Spleen (tissue), 7 donors: Measurements from ENCODE around the gene SUMF1.
"Not testable (repeated sequence)": the region's sequence is repeated elsewhere in the genome, so short reads cannot be mapped to it uniquely, and the experiment has no call there.

ENCODE experiments used
- CTCF ChIP-seq, 11 experiments: fragments of 200-600 bp in 7 of 11; fragments of 450-650 bp in 4 of 11; sonication (generic) in 4 of 11; IDR thresholded peaks in 8 of 11; conservative IDR thresholded peaks in 3 of 11; 1 replicate in 7 of 11; 2 replicates in 4 of 11; pipeline versions ENCODE4 v1.4.0 to v1.8.0; 2016 to 2021; ENCODE audit warnings: antibody characterized with exemption in 11 of 11, inconsistent platforms in 4 of 11, mild to moderate bottlenecking in 1 of 11
- POLR2A ChIP-seq, 3 donors: fragments of 450-650 bp; IDR thresholded peaks; one replicate each; pipeline ENCODE4 v1.5.1; 2017; ENCODE audit warnings: antibody characterized with exemption in 3 of 3, mild to moderate bottlenecking in 1 of 3
- POLR2AphosphoS5 ChIP-seq, 3 donors: sonication (generic); formaldehyde crosslinking; IDR thresholded peaks; one replicate each; pipeline ENCODE4 v1.5.1; 2017; ENCODE audit warnings: antibody characterized with exemption in 3 of 3
- donor health status: DM: no; HTN: no; CAD: no; lungs with moderate emphysema.
- donor health status: DM: no; HTN: no; CAD: no.
- donor health status: DM: no; HTN: no; CAD: no.

GRCh38 chr3:4329806-4330205, 137.3 kb downstream of the SUMF1 start:
- TF ChIP-seq CTCF (IDR thresholded peaks at IDR 0.05 in 8 of 11, conservative IDR thresholded peaks at IDR 0.05 in 3 of 11); POLR2AphosphoS5 (IDR thresholded peaks at IDR 0.05); POLR2A (IDR thresholded peaks at IDR 0.05): not testable (repeated sequence)
